Measurements from ENCODE around the gene KIRREL1.

Gene KIRREL1

GRCh38 chr1:158037866-158038359 lies 44.5 kb downstream of the KIRREL1 start:
- TF ChIP-seq, protein P1, sequence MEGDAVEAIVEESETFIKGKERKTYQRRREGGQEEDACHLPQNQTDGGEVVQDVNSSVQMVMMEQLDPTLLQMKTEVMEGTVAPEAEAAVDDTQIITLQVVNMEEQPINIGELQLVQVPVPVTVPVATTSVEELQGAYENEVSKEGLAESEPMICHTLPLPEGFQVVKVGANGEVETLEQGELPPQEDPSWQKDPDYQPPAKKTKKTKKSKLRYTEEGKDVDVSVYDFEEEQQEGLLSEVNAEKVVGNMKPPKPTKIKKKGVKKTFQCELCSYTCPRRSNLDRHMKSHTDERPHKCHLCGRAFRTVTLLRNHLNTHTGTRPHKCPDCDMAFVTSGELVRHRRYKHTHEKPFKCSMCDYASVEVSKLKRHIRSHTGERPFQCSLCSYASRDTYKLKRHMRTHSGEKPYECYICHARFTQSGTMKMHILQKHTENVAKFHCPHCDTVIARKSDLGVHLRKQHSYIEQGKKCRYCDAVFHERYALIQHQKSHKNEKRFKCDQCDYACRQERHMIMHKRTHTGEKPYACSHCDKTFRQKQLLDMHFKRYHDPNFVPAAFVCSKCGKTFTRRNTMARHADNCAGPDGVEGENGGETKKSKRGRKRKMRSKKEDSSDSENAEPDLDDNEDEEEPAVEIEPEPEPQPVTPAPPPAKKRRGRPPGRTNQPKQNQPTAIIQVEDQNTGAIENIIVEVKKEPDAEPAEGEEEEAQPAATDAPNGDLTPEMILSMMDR (IDR thresholded peaks at IDR 0.05; ENCODE audit: low read depth, low read length, missing control alignments): no peak
- peak; percentile 56 for DNase-seq (ENCODE audit: extremely low read depth, low read depth)
- no peak overlapping the region for H3K4me3 ChIP-seq (replicated peaks; ENCODE audit: low read depth, low read length)

DNA sequence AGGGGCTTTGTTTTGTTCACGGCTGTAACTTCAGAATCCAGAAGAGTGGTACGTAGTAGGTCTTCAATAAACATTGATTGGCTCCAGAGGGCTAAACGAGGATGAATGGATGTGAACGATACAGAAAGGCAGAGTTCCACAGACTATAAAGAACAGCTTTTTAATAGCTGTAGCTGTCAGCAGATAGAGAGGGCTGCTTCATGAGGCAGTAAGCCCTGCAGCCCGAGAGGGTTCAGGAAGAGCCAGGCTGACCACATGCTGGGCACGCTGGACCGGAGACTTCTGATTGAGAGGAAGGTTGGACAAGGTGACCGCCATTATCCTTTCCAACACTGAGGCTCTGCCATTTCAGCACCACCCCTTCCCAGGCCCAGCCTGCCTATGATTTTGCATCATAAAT lies 45.3 kb downstream of the KIRREL1 start:
- TF ChIP-seq, protein P1 (IDR thresholded peaks at IDR 0.05; ENCODE audit: low read depth, low read length, missing control alignments): no peak
- H3K4me3 ChIP-seq (replicated peaks; ENCODE audit: low read depth, low read length): no peak overlapping the region
- no peak for DNase-seq (ENCODE audit: extremely low read depth, low read depth)

DNA sequence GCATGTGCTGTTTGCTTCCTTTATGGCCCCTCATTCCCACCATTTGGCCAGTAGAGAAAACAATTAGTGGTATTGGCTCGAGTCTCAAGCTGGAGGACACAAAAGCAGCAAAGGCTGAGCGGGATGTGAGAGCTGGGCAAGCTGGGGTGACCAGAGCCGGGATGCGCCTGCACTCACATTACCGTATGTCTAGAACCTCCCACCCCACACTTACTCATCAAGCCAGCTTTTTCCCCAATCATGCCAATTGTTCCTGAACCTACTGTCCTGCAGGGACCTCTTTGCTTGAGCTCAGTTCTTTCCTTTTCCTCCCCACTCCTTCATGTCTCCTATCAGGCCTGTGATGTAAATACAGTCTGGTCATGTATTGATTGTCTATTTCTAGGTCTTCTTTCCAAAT lies 45.9 kb downstream of the KIRREL1 start:
- TF ChIP-seq, protein P1 (IDR thresholded peaks at IDR 0.05; ENCODE audit: low read depth, low read length, missing control alignments): no peak
- no peak for DNase-seq (ENCODE audit: extremely low read depth, low read depth)
- H3K4me3 ChIP-seq (replicated peaks; ENCODE audit: low read depth, low read length): no peak overlapping the region

DNA sequence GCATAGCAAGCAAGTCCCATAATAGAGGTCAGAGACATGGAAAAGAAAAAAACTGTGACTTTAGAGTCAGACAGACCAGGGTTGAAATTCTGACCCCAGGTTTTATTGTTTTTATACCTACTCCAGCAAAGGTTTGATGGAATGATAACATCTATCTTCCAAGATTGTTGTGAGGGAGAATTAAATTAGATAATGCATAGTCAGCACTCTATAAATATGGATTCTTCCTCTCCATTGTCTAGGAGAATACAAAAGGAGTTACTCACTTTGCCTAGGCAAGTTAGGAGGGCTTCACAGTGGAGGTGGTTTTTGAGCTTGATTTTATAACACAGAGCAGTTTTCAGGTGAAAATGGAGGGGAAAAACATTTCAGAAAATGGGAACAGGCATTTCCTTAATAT lies 46.9 kb downstream of the KIRREL1 start:
- DNase-seq (ENCODE audit: extremely low read depth, low read depth): no peak

GRCh38 chr1:158043232-158043631 lies 49.8 kb downstream of the KIRREL1 start:
- TF ChIP-seq, protein P1 (IDR thresholded peaks at IDR 0.05; ENCODE audit: low read depth, low read length, missing control alignments): no peak
- DNase-seq (ENCODE audit: extremely low read depth, low read depth): no peak
- H3K4me3 ChIP-seq (replicated peaks; ENCODE audit: low read depth, low read length): no peak overlapping the region

More for the DNA sequence above, 46.9 kb downstream of the KIRREL1 start:
- no peak overlapping the region for H3K4me3 ChIP-seq (replicated peaks; ENCODE audit: low read depth, low read length)
- TF ChIP-seq, protein P1 (IDR thresholded peaks at IDR 0.05; ENCODE audit: low read depth, low read length, missing control alignments): no peak

- TF ChIP-seq, protein P1 (IDR thresholded peaks at IDR 0.05; ENCODE audit: low read depth, low read length, missing control alignments): no peak
- no peak overlapping the region for H3K4me3 ChIP-seq (replicated peaks; ENCODE audit: low read depth, low read length)
- no peak for DNase-seq (ENCODE audit: extremely low read depth, low read depth)
Observed at GRCh38 chr1:158045639-158046038, 52.2 kb downstream of the KIRREL1 start.
